Activated CD8-positive, alpha-beta memory T cell treated with anti-CD3 and anti-CD28 coated beads, Interleukin-2, amount 50 U/mL, for 1 hour (primary cell): ENCODE results near the gene GTPBP6.
"Not testable (repeated sequence)": the region's sequence is repeated elsewhere in the genome, so short reads cannot be mapped to it uniquely, and the experiment has no call there.

Experiments
- DNase-seq: peaks from one replicate; pipeline ENCODE4 v3.0.0-alpha.2; 2020; ENCODE audit errors: extremely low read depth

Gene GTPBP6

GRCh38 chrX:351736-352135 lies 33.1 kb upstream of the GTPBP6 start:
- DNase-seq: no peak

- not testable (repeated sequence) for DNase-seq
Observed at GRCh38 chrX:351324-351641, 32.7 kb upstream of the GTPBP6 start.

GRCh38 chrX:350534-351323 lies 32.1 kb upstream of the GTPBP6 start:
- DNase-seq: no peak

- DNase-seq: no peak
Observed at GRCh38 chrX:350148-350533, 31.5 kb upstream of the GTPBP6 start.

GRCh38 chrX:349702-350101 lies 31.1 kb upstream of the GTPBP6 start:
- no peak for DNase-seq

GRCh38 chrX:349196-349595 lies 30.6 kb upstream of the GTPBP6 start:
- no peak for DNase-seq

- no peak for DNase-seq
Observed at GRCh38 chrX:348461-349117, 30.0 kb upstream of the GTPBP6 start.

- DNase-seq: no peak
Observed at GRCh38 chrX:347351-348117, 28.9 kb upstream of the GTPBP6 start.

GRCh38 chrX:346034-346813 lies 27.6 kb upstream of the GTPBP6 start:
- no peak for DNase-seq

GRCh38 chrX:345020-345925 lies 26.7 kb upstream of the GTPBP6 start:
- no peak for DNase-seq

- DNase-seq: no peak
Observed at GRCh38 chrX:344371-344901, 25.8 kb upstream of the GTPBP6 start.

- DNase-seq: no peak
Observed at GRCh38 chrX:341541-342101, 23.0 kb upstream of the GTPBP6 start.

GRCh38 chrX:340641-341423 lies 22.2 kb upstream of the GTPBP6 start:
- DNase-seq: no peak

GRCh38 chrX:340121-340520 lies 21.5 kb upstream of the GTPBP6 start:
- DNase-seq: no peak

GRCh38 chrX:338836-339400 lies 20.3 kb upstream of the GTPBP6 start:
- no peak for DNase-seq

GRCh38 chrX:338281-338835 lies 19.8 kb upstream of the GTPBP6 start:
- DNase-seq: no peak

- DNase-seq: no peak
Observed at GRCh38 chrX:337331-337831, 18.8 kb upstream of the GTPBP6 start.

GRCh38 chrX:336227-336626 lies 17.6 kb upstream of the GTPBP6 start:
- DNase-seq: no peak

- no peak for DNase-seq
Observed at GRCh38 chrX:335758-336155, 17.2 kb upstream of the GTPBP6 start.
